ENCODE results near the gene ZFAND6.
A peak's percentile ranks its signal among the peaks of the same experiment; 100 is the strongest.

ZFAND6 gene

DNA sequence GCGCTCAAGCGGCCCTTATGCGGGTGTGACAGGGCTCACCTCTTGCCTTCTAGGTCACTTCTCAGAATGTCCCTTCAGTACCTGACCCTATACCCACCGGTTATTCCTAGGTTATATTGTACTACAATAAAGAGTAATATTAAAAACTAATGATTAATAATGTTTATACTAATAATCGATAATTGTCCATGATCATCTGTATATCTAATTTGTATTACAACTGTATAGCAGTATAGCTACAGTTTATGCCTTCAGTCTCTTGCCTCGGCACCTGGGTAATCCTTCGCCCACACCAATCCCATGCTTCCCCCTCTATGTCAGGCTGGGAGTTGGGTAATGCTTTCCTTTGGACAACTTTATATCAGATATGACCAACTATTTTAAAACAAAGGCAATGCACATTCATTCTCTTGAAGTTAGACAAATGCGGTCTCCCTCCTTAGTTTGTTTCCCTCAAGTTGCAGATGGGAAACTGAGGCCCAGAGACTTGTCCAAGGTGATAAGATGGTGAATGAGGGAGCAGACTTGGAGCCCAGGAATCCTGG lies 96.8 kb downstream of the ZFAND6 start:
- TF ChIP-seq, protein P1, sequence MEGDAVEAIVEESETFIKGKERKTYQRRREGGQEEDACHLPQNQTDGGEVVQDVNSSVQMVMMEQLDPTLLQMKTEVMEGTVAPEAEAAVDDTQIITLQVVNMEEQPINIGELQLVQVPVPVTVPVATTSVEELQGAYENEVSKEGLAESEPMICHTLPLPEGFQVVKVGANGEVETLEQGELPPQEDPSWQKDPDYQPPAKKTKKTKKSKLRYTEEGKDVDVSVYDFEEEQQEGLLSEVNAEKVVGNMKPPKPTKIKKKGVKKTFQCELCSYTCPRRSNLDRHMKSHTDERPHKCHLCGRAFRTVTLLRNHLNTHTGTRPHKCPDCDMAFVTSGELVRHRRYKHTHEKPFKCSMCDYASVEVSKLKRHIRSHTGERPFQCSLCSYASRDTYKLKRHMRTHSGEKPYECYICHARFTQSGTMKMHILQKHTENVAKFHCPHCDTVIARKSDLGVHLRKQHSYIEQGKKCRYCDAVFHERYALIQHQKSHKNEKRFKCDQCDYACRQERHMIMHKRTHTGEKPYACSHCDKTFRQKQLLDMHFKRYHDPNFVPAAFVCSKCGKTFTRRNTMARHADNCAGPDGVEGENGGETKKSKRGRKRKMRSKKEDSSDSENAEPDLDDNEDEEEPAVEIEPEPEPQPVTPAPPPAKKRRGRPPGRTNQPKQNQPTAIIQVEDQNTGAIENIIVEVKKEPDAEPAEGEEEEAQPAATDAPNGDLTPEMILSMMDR (IDR thresholded peaks at IDR 0.05; ENCODE audit: low read depth, low read length): no peak
- H3K4me3 ChIP-seq (replicated peaks in 1 of 2; ENCODE audit: low read depth in 2 of 2, low read length in 2 of 2): no peak overlapping the region
- peak; percentile 16 to 47 for DNase-seq (ENCODE audit: low read depth in 2 of 2)

DNA sequence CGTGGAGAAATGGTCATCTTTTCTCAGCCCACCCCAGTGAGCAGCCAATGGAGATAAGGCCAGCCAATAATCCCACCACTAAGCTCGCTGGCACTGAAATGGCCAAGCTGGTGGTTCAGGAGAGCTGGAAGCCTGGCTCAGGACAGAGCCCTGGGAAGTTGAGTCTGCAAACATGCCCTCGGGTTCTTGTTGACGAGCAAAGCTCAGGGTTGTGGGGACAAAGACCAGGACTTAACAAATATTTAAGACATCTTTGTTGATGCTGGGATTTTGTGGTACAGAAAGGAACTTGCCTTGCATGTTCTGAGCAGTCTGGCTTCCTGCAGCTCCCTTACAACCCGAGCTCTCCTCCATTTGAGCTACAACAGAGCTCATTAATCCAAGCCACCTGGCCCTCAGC lies 97.7 kb downstream of the ZFAND6 start:
- TF ChIP-seq, protein P1 (IDR thresholded peaks at IDR 0.05; ENCODE audit: low read depth, low read length): no peak
- no peak for DNase-seq (ENCODE audit: low read depth in 2 of 2)
- no peak overlapping the region for H3K4me3 ChIP-seq (replicated peaks in 1 of 2; ENCODE audit: low read depth in 2 of 2, low read length in 2 of 2)

DNA sequence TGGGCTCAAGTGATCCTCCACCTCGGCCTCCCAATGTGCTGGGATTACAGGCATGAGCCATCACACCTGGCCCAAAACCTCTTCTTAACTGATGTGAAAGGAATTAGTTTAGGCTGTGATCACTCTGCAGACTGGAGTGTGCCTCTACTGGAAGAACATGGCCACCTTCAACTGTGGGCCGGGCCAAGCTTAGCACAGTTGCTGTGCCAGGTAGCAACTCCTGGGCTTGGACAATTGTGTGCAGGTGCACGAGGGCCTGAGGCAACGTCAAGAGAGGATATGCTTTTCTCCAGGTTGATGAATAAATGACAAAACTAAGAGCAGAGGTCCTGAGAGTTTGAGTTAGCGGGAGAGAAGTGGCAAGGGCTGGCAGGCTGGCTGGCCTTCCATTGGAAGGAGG lies 99.8 kb downstream of the ZFAND6 start:
- DNase-seq (ENCODE audit: low read depth in 2 of 2): no peak
- H3K4me3 ChIP-seq (replicated peaks in 1 of 2; ENCODE audit: low read depth in 2 of 2, low read length in 2 of 2): no peak overlapping the region
- TF ChIP-seq, protein P1 (IDR thresholded peaks at IDR 0.05; ENCODE audit: low read depth, low read length): no peak

DNA sequence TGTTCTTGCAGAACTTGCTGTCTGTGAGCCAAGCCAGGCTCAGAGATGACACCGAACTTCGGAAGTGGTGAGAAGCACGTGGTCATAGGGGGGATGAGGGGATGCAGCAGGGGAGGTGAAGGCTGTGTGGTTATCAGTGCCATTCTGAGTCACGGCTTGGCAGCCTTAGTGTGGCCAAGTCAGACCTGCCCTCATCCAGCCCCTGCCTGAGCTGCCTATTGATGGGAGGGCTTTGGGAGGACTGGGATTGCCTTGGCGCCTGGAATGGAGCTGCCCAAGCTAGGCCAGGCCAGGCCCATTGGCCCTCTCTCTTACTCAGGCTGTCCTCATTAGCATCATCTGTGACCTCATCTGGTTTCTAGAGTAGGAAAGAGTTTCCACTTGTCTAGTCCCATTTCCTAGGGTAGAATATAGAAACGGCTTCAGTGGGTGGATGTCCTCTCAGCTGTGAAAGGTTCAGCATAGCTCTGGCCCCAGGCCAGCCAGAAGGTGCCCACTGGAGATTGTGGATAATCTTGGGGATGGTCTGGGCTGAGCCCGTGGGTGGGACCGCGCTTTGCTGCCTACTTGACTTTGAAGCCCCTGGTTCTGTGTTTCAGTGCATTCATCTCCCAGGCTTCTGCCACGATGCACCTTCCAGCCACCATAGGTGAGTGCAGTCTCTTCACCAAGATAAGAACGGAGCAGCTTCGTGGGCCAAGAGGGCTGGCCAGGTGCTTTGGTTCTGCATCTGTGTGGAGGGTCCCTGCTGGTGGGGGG lies 100.5 kb downstream of the ZFAND6 start:
- H3K4me3 ChIP-seq (replicated peaks in 1 of 2; ENCODE audit: low read depth in 2 of 2, low read length in 2 of 2): no peak overlapping the region
- TF ChIP-seq, protein P1 (IDR thresholded peaks at IDR 0.05; ENCODE audit: low read depth, low read length): no peak
- DNase-seq (ENCODE audit: low read depth in 2 of 2): peak; percentile 19 to 86

DNA sequence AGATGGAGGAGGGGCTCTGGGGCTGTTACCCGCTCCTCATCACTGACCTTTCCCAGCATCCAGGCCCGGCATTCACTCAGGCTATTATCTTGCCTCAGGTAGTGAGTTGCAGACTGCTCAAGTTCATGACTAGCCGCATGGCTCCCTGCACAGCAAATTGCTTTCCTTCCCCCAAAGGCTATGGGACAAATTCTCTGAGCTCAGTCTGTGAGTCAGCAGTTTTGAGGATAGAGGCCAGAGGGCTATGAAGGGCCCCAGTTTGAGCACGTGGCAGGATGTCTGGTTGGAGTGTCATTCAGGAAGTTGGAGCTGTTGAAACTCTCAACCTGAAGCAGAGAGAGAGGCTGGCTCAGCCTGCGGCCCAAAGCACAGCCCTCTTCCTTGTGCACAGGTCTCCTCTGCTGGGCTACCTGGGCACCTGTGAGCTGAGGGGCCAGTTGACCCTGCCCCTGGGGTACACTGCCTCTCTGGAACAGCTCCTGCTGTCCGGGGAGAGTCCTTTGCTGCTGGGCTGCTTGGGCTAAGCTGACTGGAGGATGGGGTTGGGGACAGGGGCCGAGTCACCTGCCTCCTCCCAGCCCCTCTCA lies 101.2 kb downstream of the ZFAND6 start:
- peak; percentile 94 to 97 for DNase-seq (ENCODE audit: low read depth in 2 of 2)
- TF ChIP-seq, protein P1 (IDR thresholded peaks at IDR 0.05; ENCODE audit: low read depth, low read length): no peak
- H3K4me3 ChIP-seq (replicated peaks in 1 of 2; ENCODE audit: low read depth in 2 of 2, low read length in 2 of 2): no peak overlapping the region

DNA sequence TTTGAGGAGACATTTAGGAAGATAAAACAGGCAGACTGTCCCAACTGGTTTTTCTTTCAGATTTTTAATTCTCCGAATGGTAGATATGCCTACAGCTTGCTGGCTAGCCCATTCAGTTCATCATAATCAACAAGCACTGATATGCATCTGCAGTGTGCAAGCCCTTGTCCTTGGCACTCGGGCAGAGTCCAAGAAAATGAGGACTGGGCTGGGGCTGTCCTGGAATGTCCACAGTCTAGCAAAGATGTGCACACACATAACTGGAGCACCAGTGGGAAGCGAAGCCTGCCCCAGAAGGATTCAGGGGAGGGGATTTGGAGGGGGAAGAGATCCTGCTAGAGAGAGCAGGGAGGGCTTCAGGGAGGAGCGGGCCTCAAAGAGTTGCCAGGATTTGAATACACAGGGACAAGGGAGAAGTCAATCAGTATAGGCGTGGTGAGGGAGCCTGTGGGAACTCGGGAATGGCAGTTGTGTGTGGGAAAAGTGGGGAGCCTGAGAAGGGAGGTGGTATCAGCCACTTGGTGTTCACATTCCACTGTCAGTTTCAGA lies 102.1 kb downstream of the ZFAND6 start:
- H3K4me3 ChIP-seq (replicated peaks in 1 of 2; ENCODE audit: low read depth in 2 of 2, low read length in 2 of 2): no peak overlapping the region
- TF ChIP-seq, protein P1 (IDR thresholded peaks at IDR 0.05; ENCODE audit: low read depth, low read length): no peak

More for the DNA sequence above, 102.1 kb downstream of the ZFAND6 start:
- no peak for DNase-seq (ENCODE audit: low read depth in 2 of 2)

All from cardiac fibroblast (primary cell).